ENCODE data around the gene RAB22A. TPM values are rescaled to one million over a fixed set of nuclear protein-coding genes. Genes with fewer than 3 reads are reported as not detected.

RAB22A gene
- total and polyA plus RNA-seq, 2 donors, result 7.3 to 9.5 TPM

DNA sequence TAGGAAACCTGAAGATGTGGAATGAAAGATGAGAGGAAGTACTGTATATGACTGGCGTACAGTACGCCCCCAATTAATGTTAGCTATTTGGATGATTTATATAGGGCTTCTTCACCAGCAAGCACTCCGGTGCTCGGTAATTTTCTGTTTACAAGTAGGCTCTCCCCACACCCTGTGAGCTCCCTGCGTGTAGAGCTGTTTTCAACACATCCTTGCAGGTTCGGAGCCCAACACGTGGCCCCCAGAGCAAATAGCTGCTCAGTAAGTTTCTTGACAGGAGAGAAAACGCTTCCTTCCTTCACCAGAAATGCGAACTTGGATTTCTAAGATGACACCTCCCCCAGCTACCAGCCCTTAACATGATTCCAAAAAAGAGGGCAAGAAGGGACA is 1.2 kb upstream of the RAB22A start:
- 77% methylated on average over 9 of the region's 9 CpGs for WGBS
- no peaks in the 10 kb centered on the region for H3K9me3 ChIP-seq (ENCODE audit: control insufficient read depth in 2 of 2, insufficient read depth in 1 of 2, low read length in 1 of 2)
- H3K27ac ChIP-seq (ENCODE audit: low read depth in 1 of 2, low read length in 1 of 2), result peak overlapping the region; percentile 26 to 42
- peak overlapping the region; percentile 69 to 73 for H3K4me3 ChIP-seq (ENCODE audit: low read length in 2 of 2)
- peak in 1 of 9 donors; percentile 11 for DNase-seq (ENCODE audit: low read depth in 6 of 9, low spot score in 9 of 9)
- H3K36me3 ChIP-seq (ENCODE audit: control insufficient read depth in 2 of 2, insufficient read depth in 2 of 2, low read length in 1 of 2), result peaks cover 5 to 8% of the 10 kb centered on the region in 2 donors
- no peaks in the 10 kb centered on the region for H3K27me3 ChIP-seq (ENCODE audit: control insufficient read depth in 2 of 2, insufficient read depth in 1 of 2, low read length in 1 of 2)
- H3K4me1 ChIP-seq (ENCODE audit: control insufficient read depth in 2 of 2, insufficient read depth in 2 of 2, low read length in 2 of 2), result peaks cover 14 to 17% of the 10 kb centered on the region in 2 donors

DNA sequence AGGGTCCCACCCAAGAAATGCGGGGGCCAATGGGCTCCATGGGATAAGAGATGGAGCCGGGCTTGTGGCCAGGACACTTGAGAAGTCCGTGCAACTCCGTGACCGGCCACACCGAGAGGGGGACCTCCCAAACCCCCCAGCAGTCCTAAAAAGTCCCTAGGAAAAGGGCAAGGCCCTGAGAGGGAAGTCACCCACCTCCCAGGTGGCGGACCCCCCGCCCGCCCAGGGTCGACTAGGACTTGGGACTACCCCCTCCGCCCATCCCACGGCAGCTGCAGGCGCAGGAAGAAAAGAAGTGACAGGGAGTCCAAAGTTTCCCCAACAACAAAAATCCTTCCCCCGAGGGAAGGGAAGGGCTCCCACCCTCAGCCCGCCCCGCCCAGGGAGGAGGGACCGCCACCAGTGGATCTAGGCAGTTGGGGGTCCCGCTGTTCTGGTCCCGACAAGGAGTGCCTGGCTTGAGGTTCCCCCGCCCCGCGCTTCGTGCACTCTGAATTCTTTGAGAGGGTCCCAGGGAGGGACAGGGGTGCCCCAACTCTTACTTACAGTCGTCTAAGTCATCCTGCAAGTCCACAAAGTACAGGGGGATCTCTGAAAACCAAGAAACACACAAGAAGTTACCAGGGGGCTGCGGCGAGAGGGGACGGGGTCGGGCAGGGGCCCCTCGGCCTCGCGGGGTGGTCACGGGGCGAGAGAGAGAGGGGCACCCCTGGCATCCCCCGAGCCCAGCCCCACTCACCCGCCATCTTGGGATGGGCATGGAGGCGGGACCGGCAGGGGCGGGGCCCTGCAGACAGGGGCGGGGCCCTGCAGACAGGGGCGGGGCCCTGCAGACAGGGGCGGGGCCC is 611 bp upstream of the RAB22A start:
- WGBS, result 23% methylated on average over 40 of the region's 41 CpGs
- Histone ChIP-seq H3K27me3 (ENCODE audit: control insufficient read depth in 2 of 2, insufficient read depth in 1 of 2, low read length in 1 of 2) (no peaks in the 10 kb centered on the region), H3K4me1 (ENCODE audit: control insufficient read depth in 2 of 2, insufficient read depth in 2 of 2, low read length in 2 of 2) (peaks cover 14 to 17% of the 10 kb centered on the region in 2 donors), H3K36me3 (ENCODE audit: control insufficient read depth in 2 of 2, insufficient read depth in 2 of 2, low read length in 1 of 2) (peaks cover 6 to 13% of the 10 kb centered on the region in 2 donors), H3K9me3 (ENCODE audit: control insufficient read depth in 2 of 2, insufficient read depth in 1 of 2, low read length in 1 of 2) (no peaks in the 10 kb centered on the region), H3K4me3 (ENCODE audit: low read length in 2 of 2) (peak overlapping the region; percentile 69 to 73), H3K27ac (ENCODE audit: low read depth in 1 of 2, low read length in 1 of 2) (peak overlapping the region; percentile 62 to 84)
- DNase-seq (ENCODE audit: low read depth in 6 of 9, low spot score in 9 of 9), result peak in 6 of 9 donors; percentile 20 to 73 (median 50)

DNA sequence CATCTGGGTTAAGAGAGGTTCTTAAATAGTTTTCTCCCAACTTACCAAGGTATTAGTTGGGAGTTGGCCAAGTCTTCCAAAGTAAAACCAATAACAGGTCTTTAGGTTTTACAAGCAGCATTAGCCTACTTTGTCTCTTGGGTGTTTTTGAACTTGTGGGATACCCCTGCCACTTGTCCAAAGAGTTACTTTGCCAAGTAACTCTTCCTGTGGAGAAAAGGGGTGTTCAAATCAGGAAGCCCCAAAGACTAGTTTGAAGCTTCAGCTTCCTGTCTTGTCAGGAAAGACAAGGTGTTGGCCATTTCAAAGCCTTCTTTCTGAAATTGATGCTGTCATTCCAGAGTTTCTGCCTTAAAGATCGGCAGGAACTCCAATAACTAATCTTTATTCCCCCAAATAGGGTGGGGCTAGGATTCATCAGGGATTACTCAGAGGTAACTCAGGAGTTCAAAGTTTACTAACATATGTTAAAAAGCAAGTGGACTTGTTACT is 822 bp downstream of the RAB22A start:
- WGBS, result 12% methylated on average over 1 of the region's 1 CpG
- peaks cover 9 to 20% of the 10 kb centered on the region in 2 donors for H3K36me3 ChIP-seq (ENCODE audit: control insufficient read depth in 2 of 2, insufficient read depth in 2 of 2, low read length in 1 of 2)
- H3K4me3 ChIP-seq (ENCODE audit: low read length in 2 of 2), result peak overlapping the region; percentile 71 to 97
- H3K27me3 ChIP-seq (ENCODE audit: control insufficient read depth in 2 of 2, insufficient read depth in 1 of 2, low read length in 1 of 2), result no peaks in the 10 kb centered on the region
- no peaks in the 10 kb centered on the region for H3K9me3 ChIP-seq (ENCODE audit: control insufficient read depth in 2 of 2, insufficient read depth in 1 of 2, low read length in 1 of 2)
- peak overlapping the region; percentile 43 to 85 for H3K27ac ChIP-seq (ENCODE audit: low read depth in 1 of 2, low read length in 1 of 2)
- DNase-seq (ENCODE audit: low read depth in 6 of 9, low spot score in 9 of 9), result peak in 1 of 9 donors; percentile 27
- peaks cover 14 to 17% of the 10 kb centered on the region in 2 donors for H3K4me1 ChIP-seq (ENCODE audit: control insufficient read depth in 2 of 2, insufficient read depth in 2 of 2, low read length in 2 of 2)

DNA sequence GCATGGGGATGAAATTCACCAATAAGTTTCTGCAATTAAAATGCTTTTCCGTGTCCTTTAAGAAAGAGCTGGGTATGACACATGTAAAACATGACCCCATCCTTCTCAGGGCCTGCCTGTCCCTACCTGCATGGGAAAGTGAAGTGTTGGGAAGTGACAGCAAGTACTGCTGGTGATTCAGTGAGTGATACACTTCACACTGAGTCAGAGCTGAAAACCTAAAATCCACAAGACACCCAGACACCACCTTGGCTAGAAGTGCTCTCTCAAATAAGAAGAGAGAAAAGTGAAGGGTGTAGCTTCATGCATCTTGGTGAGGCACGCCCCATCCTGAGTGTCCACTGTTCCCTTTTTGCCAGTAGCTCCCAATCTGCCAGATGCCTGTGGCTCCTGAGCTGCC is 3.3 kb downstream of the RAB22A start:
- Histone ChIP-seq H3K4me1 (ENCODE audit: control insufficient read depth in 2 of 2, insufficient read depth in 2 of 2, low read length in 2 of 2) (peaks cover 7 to 8% of the 10 kb centered on the region in 2 donors), H3K9me3 (ENCODE audit: control insufficient read depth in 2 of 2, insufficient read depth in 1 of 2, low read length in 1 of 2) (no peaks in the 10 kb centered on the region), H3K36me3 (ENCODE audit: control insufficient read depth in 2 of 2, insufficient read depth in 2 of 2, low read length in 1 of 2) (peaks cover 20 to 32% of the 10 kb centered on the region in 2 donors), H3K4me3 (ENCODE audit: low read length in 2 of 2) (no peak overlapping the region), H3K27ac (ENCODE audit: low read depth in 1 of 2, low read length in 1 of 2) (no peak overlapping the region), H3K27me3 (ENCODE audit: control insufficient read depth in 2 of 2, insufficient read depth in 1 of 2, low read length in 1 of 2) (no peaks in the 10 kb centered on the region)
- 82% methylated on average over 2 of the region's 2 CpGs for WGBS
- no peak for DNase-seq (ENCODE audit: low read depth in 6 of 9, low spot score in 9 of 9)

DNA sequence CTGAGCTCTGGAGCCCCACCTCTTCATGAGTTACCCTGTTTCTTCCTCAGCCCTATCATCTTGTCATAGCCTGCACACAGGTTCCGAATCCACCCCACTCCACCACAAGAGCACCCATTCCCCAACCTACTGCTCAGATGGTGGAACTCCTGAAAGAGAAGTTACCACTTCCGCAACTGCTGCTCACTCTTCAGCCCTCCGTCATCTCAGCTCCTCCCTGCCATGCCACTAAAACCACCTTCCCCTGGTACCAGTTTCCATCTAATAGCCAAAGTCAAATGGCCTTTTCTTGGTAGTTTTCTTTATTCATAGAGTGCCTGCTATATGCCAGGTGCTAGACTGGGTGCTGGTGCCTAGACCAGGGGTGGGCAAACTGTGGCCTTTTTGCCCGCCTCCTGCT is 3.9 kb downstream of the RAB22A start:
- Histone ChIP-seq H3K4me1 (ENCODE audit: control insufficient read depth in 2 of 2, insufficient read depth in 2 of 2, low read length in 2 of 2) (peaks cover 4 to 8% of the 10 kb centered on the region in 2 donors), H3K27ac (ENCODE audit: low read depth in 1 of 2, low read length in 1 of 2) (no peak overlapping the region), H3K27me3 (ENCODE audit: control insufficient read depth in 2 of 2, insufficient read depth in 1 of 2, low read length in 1 of 2) (no peaks in the 10 kb centered on the region), H3K4me3 (ENCODE audit: low read length in 2 of 2) (no peak overlapping the region), H3K36me3 (ENCODE audit: control insufficient read depth in 2 of 2, insufficient read depth in 2 of 2, low read length in 1 of 2) (peaks cover 21 to 32% of the 10 kb centered on the region in 2 donors), H3K9me3 (ENCODE audit: control insufficient read depth in 2 of 2, insufficient read depth in 1 of 2, low read length in 1 of 2) (no peaks in the 10 kb centered on the region)
- 95% methylated on average over 4 of the region's 4 CpGs for WGBS
- no peak for DNase-seq (ENCODE audit: low read depth in 6 of 9, low spot score in 9 of 9)

DNA sequence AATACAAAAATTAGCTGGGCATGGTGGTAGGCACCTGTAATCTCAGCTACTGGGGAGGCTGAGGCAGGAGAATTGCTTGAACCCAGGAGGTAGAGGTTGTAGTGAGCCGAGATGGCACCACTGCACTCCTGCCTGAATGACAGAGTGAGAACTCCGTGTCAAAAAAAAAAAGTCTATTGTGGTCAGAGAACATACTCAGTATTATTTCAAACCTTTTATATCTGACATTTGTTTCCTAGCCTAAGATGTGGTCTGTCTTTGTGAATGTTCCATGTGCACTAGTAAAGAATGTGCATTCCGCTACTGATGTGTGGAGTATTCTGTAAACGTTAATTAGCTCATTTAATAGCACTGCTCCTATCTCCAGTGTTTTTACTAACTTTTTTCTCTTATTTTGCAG is 11.7 kb downstream of the RAB22A start:
- Histone ChIP-seq H3K36me3 (ENCODE audit: control insufficient read depth in 2 of 2, insufficient read depth in 2 of 2, low read length in 1 of 2) (peaks cover 9 to 11% of the 10 kb centered on the region in 2 donors), H3K4me3 (ENCODE audit: low read length in 2 of 2) (no peak overlapping the region), H3K4me1 (ENCODE audit: control insufficient read depth in 2 of 2, insufficient read depth in 2 of 2, low read length in 2 of 2) (no peaks in the 10 kb centered on the region), H3K27ac (ENCODE audit: low read depth in 1 of 2, low read length in 1 of 2) (no peak overlapping the region), H3K9me3 (ENCODE audit: control insufficient read depth in 2 of 2, insufficient read depth in 1 of 2, low read length in 1 of 2) (no peaks in the 10 kb centered on the region), H3K27me3 (ENCODE audit: control insufficient read depth in 2 of 2, insufficient read depth in 1 of 2, low read length in 1 of 2) (no peaks in the 10 kb centered on the region)
- 37% methylated on average over 4 of the region's 4 CpGs for WGBS
- DNase-seq (ENCODE audit: low read depth in 6 of 9, low spot score in 9 of 9), result peak in 1 of 9 donors; percentile 6

DNA sequence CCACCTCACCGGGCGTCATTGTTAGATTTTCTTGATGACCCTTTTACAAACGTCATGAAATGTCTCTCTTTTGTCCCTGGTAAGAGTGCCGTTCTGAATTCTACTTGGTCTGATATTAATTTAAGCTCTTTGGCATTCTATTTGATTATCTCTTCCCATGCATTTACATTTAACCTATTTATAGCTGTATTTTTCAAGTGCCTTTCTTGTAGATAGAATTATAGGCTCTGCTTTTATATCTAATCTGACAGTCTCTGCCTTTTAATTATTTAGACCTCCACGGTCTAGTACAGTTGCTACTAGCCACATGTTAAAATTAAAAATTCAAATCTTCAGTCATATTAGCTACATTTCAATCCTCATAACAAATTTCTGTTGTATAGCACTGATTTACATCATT is 12.6 kb downstream of the RAB22A start:
- Histone ChIP-seq H3K27ac (ENCODE audit: low read depth in 1 of 2, low read length in 1 of 2) (no peak overlapping the region), H3K4me3 (ENCODE audit: low read length in 2 of 2) (no peak overlapping the region), H3K36me3 (ENCODE audit: control insufficient read depth in 2 of 2, insufficient read depth in 2 of 2, low read length in 1 of 2) (peaks cover 2 to 3% of the 10 kb centered on the region in 2 donors), H3K4me1 (ENCODE audit: control insufficient read depth in 2 of 2, insufficient read depth in 2 of 2, low read length in 2 of 2) (no peaks in the 10 kb centered on the region), H3K27me3 (ENCODE audit: control insufficient read depth in 2 of 2, insufficient read depth in 1 of 2, low read length in 1 of 2) (no peaks in the 10 kb centered on the region), H3K9me3 (ENCODE audit: control insufficient read depth in 2 of 2, insufficient read depth in 1 of 2, low read length in 1 of 2) (no peaks in the 10 kb centered on the region)
- no peak for DNase-seq (ENCODE audit: low read depth in 6 of 9, low spot score in 9 of 9)
- 97% methylated on average over 5 of the region's 5 CpGs for WGBS

DNA sequence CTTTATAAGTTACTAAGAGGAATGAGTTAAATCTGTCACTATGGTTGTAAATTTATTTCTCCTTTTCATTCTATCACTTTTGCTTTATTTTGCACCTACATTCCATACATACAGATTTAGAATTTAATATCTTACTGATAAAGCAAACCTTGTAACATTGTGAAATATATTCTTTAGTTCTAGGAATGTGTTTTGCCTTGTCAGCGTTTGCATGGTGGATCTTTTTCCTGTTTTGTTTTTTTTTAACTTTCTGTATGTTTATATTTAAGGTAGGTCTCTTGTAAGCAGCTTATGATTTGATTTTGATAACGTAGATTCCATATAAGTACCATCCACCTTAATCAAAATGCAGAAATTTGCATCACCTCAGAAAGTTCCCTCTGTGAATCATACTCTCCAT is 16.4 kb downstream of the RAB22A start:
- Histone ChIP-seq H3K27ac (ENCODE audit: low read depth in 1 of 2, low read length in 1 of 2) (no peak overlapping the region), H3K27me3 (ENCODE audit: control insufficient read depth in 2 of 2, insufficient read depth in 1 of 2, low read length in 1 of 2) (no peaks in the 10 kb centered on the region), H3K4me3 (ENCODE audit: low read length in 2 of 2) (no peak overlapping the region), H3K4me1 (ENCODE audit: control insufficient read depth in 2 of 2, insufficient read depth in 2 of 2, low read length in 2 of 2) (no peaks in the 10 kb centered on the region), H3K36me3 (ENCODE audit: control insufficient read depth in 2 of 2, insufficient read depth in 2 of 2, low read length in 1 of 2) (no peaks in the 10 kb centered on the region), H3K9me3 (ENCODE audit: control insufficient read depth in 2 of 2, insufficient read depth in 1 of 2, low read length in 1 of 2) (no peaks in the 10 kb centered on the region)
- no peak for DNase-seq (ENCODE audit: low read depth in 6 of 9, low spot score in 9 of 9)
- whole genome bisulfite sequencing, result 93% methylated on average over 2 of the region's 2 CpGs

DNA sequence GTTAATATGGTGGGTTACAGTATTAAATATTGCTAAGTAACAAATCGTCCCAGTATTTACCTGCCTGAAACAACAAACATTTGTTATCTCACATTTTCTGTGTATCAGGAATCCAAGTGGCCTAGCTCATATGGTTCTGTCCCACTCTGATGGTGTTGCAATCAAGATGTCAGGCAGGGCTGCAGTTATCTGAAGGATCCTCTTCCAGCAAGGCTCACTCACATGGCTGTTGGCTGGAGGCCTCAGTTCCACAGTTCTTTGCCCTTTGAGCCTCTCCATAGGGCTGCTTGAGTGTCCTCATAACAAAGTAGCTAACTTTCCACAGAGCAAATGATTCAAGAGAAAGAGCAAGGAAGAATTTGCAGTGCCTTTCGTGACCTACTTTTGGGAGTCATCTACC is 17.7 kb downstream of the RAB22A start:
- DNase-seq (ENCODE audit: low read depth in 6 of 9, low spot score in 9 of 9), result no peak
- H3K9me3 ChIP-seq (ENCODE audit: control insufficient read depth in 2 of 2, insufficient read depth in 1 of 2, low read length in 1 of 2), result no peaks in the 10 kb centered on the region
- H3K27me3 ChIP-seq (ENCODE audit: control insufficient read depth in 2 of 2, insufficient read depth in 1 of 2, low read length in 1 of 2), result no peaks in the 10 kb centered on the region
- no peaks in the 10 kb centered on the region for H3K4me1 ChIP-seq (ENCODE audit: control insufficient read depth in 2 of 2, insufficient read depth in 2 of 2, low read length in 2 of 2)
- H3K4me3 ChIP-seq (ENCODE audit: low read length in 2 of 2), result no peak overlapping the region
- H3K27ac ChIP-seq (ENCODE audit: low read depth in 1 of 2, low read length in 1 of 2), result no peak overlapping the region
- 97% methylated on average over 2 of the region's 2 CpGs for WGBS
- no peaks in the 10 kb centered on the region for H3K36me3 ChIP-seq (ENCODE audit: control insufficient read depth in 2 of 2, insufficient read depth in 2 of 2, low read length in 1 of 2)

Data from thymus (tissue), 11 donors.